GM18951 (cell line): Measurements from ENCODE around the gene PTGS2.

Experiments used
- POLR2A ChIP-seq: IDR thresholded peaks from 4 replicates; pipeline ENCODE4 v1.6.1; 2011; ENCODE audit warnings: mild to moderate bottlenecking; ENCODE audit not compliant: insufficient read length, insufficient read depth; ENCODE audit errors: extremely low read depth
- in situ Hi-C: fragments of 300-500 bp; cut with MboI; formaldehyde crosslinking; loops from one replicate; pipeline ENCODE4 v1.12.0; 2022; ENCODE audit warnings: low sequenced_read_pairs, mixed read lengths, inconsistent platforms; ENCODE audit not compliant: unreplicated experiment

Gene PTGS2

DNA sequence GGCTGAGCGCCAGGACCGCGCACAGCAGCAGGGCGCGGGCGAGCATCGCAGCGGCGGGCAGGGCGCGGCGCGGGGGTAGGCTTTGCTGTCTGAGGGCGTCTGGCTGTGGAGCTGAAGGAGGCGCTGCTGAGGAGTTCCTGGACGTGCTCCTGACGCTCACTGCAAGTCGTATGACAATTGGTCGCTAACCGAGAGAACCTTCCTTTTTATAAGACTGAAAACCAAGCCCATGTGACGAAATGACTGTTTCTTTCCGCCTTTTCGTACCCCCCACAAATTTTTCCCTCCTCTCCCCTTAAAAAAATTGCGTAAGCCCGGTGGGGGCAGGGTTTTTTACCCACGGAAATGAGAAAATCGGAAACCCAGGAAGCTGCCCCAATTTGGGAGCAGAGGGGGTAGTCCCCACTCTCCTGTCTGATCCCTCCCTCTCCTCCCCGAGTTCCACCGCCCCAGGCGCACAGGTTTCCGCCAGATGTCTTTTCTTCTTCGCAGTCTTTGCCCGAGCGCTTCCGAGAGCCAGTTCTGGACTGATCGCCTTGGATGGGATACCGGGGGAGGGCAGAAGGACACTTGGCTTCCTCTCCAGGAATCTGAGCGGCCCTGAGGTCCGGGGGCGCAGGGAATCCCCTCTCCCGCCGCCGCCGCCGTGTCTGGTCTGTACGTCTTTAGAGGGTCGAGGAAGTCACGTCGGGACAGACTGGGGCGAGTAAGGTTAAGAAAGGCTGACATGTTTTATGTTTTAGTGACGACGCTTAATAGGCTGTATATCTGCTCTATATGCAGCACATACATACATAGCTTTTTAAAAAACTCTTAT lies at the start of gene PTGS2:
Gene PTGS2 (minus strand): TSS at position 179 of the 817 bp plus-strand sequence. CDS start 133 bp downstream, at position 46.
- no peak for TF ChIP-seq POLR2A
- in situ Hi-C loops, result no loop called here

DNA sequence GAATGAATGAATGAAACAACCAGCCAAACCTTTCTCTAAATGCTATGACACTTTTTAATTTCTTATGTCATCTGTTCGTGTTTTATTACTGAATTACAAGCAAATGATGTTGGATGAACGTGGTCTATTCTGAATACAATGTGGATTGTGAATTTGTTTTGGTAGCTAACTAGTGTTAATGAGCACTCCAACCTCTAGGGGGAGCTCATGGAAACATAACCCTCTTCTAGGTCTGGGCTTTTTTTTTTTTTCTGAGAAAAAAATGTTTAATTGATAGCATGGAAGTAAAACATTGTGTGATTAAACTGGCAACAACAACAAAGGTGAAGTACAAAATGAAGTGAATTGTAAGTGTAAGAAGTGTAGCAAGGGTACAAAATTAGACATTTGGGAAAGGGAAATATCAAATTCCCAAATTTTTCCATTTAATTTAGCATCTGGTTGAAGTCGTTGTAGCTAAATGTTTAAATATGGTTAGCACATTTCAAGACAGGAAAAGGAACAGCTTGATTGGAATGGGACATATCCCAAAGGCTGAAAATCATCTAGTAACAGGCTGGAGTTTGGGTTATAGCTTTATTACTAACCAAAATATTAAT lies 42.6 kb upstream of the PTGS2 start:
- in situ Hi-C loops, result no loop called here
- TF ChIP-seq POLR2A, result no peak

GRCh38 chr1:186717286-186717685 lies 37.1 kb upstream of the PTGS2 start:
- in situ Hi-C loops, result no loop called here
- no peak for TF ChIP-seq POLR2A

DNA sequence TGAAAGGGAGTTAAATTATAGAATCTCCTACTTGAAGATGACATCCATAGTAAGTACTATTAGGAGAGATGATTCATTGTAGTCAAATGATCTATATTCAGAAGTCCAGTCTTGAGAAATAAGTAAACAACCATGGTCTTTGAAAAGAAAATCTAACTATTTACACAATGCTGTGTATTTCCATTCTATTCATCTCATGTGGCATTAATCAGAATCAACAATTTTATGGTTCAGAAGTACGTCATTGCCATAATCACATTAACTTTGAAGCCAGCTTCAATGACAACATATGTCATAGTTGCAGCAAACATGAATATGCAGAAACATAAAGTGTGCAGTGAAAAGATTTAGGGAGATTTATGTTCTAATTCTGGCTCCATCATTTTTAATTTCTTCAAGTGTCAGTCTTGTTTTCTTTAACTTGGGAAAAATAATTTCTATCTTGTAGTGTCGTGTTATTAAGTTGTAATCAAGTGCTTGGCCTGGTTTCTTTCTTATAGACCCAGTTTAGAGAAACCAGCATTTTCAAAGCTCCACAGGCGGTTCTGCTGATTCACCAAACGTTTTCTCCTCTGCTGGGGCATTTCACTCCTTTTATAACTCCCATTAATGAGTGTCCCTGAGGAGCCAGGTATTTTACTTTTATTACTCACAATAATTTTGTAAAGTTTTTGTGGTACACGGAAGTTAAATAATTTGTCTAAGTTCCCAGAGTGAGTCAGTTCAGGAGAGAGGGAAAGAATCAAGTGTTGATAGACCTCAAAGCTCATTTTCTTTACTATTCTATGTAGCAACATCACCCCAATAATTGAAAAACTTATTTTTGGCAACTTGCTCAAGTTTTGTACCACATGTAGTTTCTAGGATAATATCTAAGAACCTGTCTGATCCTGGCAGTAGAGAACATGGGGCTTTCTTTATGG lies 35.9 kb upstream of the PTGS2 start:
- TF ChIP-seq POLR2A, result no peak
- in situ Hi-C loops, result no loop called here

DNA sequence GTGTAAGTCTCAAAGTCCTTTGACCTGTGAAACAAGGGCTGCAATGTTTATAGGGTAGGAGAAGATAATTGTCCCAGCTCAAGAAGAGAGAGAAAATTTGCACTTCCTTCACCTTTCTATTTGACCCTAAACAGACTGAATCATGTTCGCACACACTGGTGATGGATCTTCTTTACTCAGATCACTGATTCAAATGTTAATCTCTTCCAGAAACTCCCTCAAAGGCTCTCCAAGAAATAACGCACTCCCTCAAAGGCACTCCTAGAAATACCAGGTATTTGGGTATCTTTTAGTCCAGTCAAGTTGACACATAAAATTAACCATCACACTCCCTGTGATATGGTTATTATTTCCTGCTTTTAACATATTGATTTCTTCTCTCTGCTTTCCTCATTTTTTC lies 30.5 kb upstream of the PTGS2 start:
- no peak for TF ChIP-seq POLR2A

GRCh38 chr1:186708694-186709097 lies 28.5 kb upstream of the PTGS2 start:
- in situ Hi-C loops, result no loop called here
- TF ChIP-seq POLR2A, result no peak

More for the DNA sequence above, 30.5 kb upstream of the PTGS2 start:
- in situ Hi-C loops, result no loop called here

DNA sequence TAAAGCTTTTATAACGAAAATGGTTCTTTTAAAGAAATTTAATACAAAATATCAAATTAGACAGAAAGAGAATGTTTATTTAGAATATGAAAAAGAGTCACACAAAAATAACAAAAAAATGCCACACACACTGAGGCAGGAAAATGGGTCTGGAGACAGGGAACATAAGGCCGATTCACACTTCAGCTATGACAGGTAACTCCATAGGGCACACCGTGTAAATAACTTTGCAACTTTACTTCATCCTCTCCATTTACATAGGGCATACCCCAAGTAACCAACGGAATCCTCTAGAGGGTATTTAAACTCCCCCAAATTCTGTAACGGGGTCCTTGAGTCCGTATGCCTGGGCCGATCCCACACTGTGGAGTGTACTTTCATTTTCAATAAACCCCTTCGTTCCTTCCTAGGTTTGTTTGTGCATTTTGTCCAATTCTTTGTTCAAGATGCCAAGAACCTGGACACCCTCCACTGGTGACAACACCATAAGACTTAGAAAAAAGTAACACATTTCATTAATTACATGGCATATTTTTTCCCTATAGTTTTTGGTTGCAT lies 23.1 kb upstream of the PTGS2 start:
- TF ChIP-seq POLR2A, result no peak
- in situ Hi-C loops, result no loop called here

DNA sequence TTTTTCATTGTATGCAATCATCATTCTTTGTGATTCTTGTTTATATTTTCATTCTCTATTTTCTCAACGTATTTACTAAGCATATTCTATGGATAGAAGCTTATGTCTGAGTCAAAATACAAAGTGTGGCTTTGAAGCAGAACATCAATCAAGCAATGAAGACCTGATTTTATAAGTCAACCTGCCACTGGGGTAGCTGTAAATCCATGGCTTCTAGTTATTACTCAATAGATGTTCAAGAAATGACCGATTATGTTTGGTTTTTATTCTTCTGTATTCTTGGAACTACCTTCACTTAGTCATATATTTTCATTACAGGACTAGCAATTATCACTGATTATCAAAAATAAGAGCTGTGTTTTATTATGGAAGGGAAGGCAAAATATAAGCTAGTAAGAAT lies 20.5 kb upstream of the PTGS2 start:
- in situ Hi-C loops, result no loop called here

DNA sequence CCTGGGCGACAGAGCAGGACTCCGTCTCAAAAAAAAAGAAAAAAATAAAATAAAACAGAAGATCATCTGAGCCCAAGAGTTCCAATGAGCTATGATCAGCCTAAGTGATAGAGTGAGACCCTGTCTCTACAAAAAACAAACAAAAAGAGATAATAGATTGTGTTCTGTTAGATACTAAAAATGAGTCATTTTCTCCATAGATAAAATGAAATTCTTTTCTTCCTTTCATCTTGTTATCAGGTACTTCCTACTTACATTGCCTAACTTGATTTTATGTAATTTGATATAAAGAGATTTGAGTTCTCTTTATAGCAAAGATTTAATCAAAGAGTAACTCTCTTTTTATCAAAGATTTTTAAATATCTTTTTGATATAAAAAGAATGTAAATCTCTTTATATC lies 19.3 kb upstream of the PTGS2 start:
- in situ Hi-C loops, result no loop called here
- no peak for TF ChIP-seq POLR2A

More for the DNA sequence above, 20.5 kb upstream of the PTGS2 start:
- TF ChIP-seq POLR2A, result no peak

GRCh38 chr1:186689907-186690306 lies 9.7 kb upstream of the PTGS2 start:
- no peak for TF ChIP-seq POLR2A
- in situ Hi-C loops, result no loop called here

- in situ Hi-C loops, result no loop called here
- no peak for TF ChIP-seq POLR2A
These were observed 9.2 kb upstream of the PTGS2 start for GRCh38 chr1:186689376-186689775.

GRCh38 chr1:186683652-186684410 lies 3.6 kb upstream of the PTGS2 start:
- in situ Hi-C loops, result no loop called here
- no peak for TF ChIP-seq POLR2A
